ENCODE data around the gene POLR2E. TPM values are rescaled to one million over a fixed set of nuclear protein-coding genes. Genes with fewer than 3 reads are reported as not detected.

The POLR2E gene
- total and polyA plus RNA-seq, 9 of the 15 experiments (the other 6 are each of a cell fraction or from before 2014, with no cell fraction given): 3.4 to 413 (median 244) TPM

- no peak for TF ChIP-seq NFYB (IDR thresholded peaks at IDR 0.05; ENCODE audit: extremely low read depth, insufficient read length)
- peak; percentile 65 for TF ChIP-seq BHLHE40 (IDR thresholded peaks at IDR 0.05; ENCODE audit: low read length)
- TF ChIP-seq ZZZ3 (IDR thresholded peaks at IDR 0.05): no peak
- no peak for TF ChIP-seq ZNF778 (CRISPR knock-in tag; IDR thresholded peaks at IDR 0.05)
- TF ChIP-seq ZNF445 (CRISPR knock-in tag; IDR thresholded peaks at IDR 0.05; ENCODE audit: low read depth): no peak
- TF ChIP-seq PTRF (tag; IDR thresholded peaks at IDR 0.05): no peak
- TF ChIP-seq MYC (IDR thresholded peaks at IDR 0.05; ENCODE audit: low read depth, low read length): peak; percentile 83
- TF ChIP-seq MYC (CRISPR knock-in tag; IDR thresholded peaks at IDR 0.05; ENCODE audit: borderline replicate concordance, low read depth): no peak
- no peak for TF ChIP-seq ZNF324 (CRISPR knock-in tag; IDR thresholded peaks at IDR 0.05)
- no peak for TF ChIP-seq FOXJ3 (CRISPR knock-in tag; IDR thresholded peaks at IDR 0.05)
- TF ChIP-seq ATF7 (IDR thresholded peaks at IDR 0.05): peak; percentile 93
- no peak for TF ChIP-seq ZBTB11 (CRISPR knock-in tag; IDR thresholded peaks at IDR 0.05)
- peak; percentile 85 for TF ChIP-seq MXI1 (IDR thresholded peaks at IDR 0.05; ENCODE audit: low read depth, low read length)
- no peak for TF ChIP-seq ZNF398 (CRISPR knock-in tag; IDR thresholded peaks at IDR 0.05)
- no peak for TF ChIP-seq ZNF76 (CRISPR knock-in tag; IDR thresholded peaks at IDR 0.05; ENCODE audit: borderline replicate concordance)
- no peak for TF ChIP-seq HMG20A (CRISPR knock-in tag; conservative IDR thresholded peaks at IDR 0.05)
- no peak for TF ChIP-seq USF2 (CRISPR knock-in tag; IDR thresholded peaks at IDR 0.05)
- TF ChIP-seq PTTG1 (tag; IDR thresholded peaks at IDR 0.05; ENCODE audit: low read depth): no peak
- no peak for TF ChIP-seq KAT7 (CRISPR knock-in tag; IDR thresholded peaks at IDR 0.05; ENCODE audit: borderline replicate concordance)
- TF ChIP-seq XRCC4 (IDR thresholded peaks at IDR 0.05; ENCODE audit: extremely low read depth, insufficient read depth, insufficient read length): no peak
- TF ChIP-seq MBD2 (IDR thresholded peaks at IDR 0.05; ENCODE audit: borderline replicate concordance, low read depth): peak; percentile 26; the same call in 1 of the 2 replicates
- TF ChIP-seq ZNF212 (CRISPR knock-in tag; IDR thresholded peaks at IDR 0.05): no peak
- no peak for TF ChIP-seq MAFF (IDR thresholded peaks at IDR 0.05; ENCODE audit: low read length)
Observed at GRCh38 chr19:1041835-1042685, 53.1 kb downstream of the POLR2E start (continued).

Data from K562 (cell line).